Endodermal cell (in vitro differentiated cells): ENCODE data around the gene ERP27. TPM values are rescaled to one million over a fixed set of nuclear protein-coding genes. Genes with fewer than 3 reads are reported as not detected.

Experiments used
- DNase-seq: peaks from one replicate; pipeline ENCODE4 v3.0.0-alpha.2; 2017
- H3K27ac ChIP-seq: 2 replicates; pipeline ENCODE4 v1.5.1; 2013; ENCODE audit warnings: mild to moderate bottlenecking, low read depth, low read length, moderate library complexity
- H3K27me3 ChIP-seq: 2 replicates; pipeline ENCODE4 v1.6.1; 2013; ENCODE audit warnings: mild to moderate bottlenecking, low read length, moderate library complexity; ENCODE audit not compliant: insufficient read depth, control insufficient read depth, poor library complexity, severe bottlenecking
- H3K36me3 ChIP-seq: 2 replicates; pipeline ENCODE4 v1.7.0; 2013; ENCODE audit warnings: mild to moderate bottlenecking, low read length, moderate library complexity; ENCODE audit not compliant: control insufficient read depth, insufficient read depth
- H3K4me1 ChIP-seq: one replicate; pipeline ENCODE4 v1.7.0; 2013; ENCODE audit warnings: low read length; ENCODE audit not compliant: control insufficient read depth, insufficient read depth
- H3K4me3 ChIP-seq: 2 replicates; pipeline ENCODE4 v1.5.1; 2013; ENCODE audit warnings: mild to moderate bottlenecking, low read length, moderate library complexity
- H3K9ac ChIP-seq: 2 replicates; pipeline ENCODE4 v1.6.1; 2013; ENCODE audit warnings: mild to moderate bottlenecking, low read length, moderate library complexity; ENCODE audit not compliant: poor library complexity, severe bottlenecking; ENCODE audit errors: extremely low read depth
- H3K9me3 ChIP-seq: 2 replicates; pipeline ENCODE4 v1.6.1; 2013; ENCODE audit warnings: mild to moderate bottlenecking, low read length, moderate library complexity; ENCODE audit not compliant: control insufficient read depth
- H3K27ac Mint-ChIP-seq: 2 replicates; pipeline ENCODE4 v1.8.0; 2020; ENCODE audit warnings: mixed read lengths
- H3K27me3 Mint-ChIP-seq: 2 replicates; pipeline ENCODE4 v1.8.0; 2021; ENCODE audit warnings: mild to moderate bottlenecking, mixed read lengths; ENCODE audit not compliant: insufficient read depth
- H3K36me3 Mint-ChIP-seq: 2 replicates; pipeline ENCODE4 v1.8.0; 2020; ENCODE audit warnings: low read depth, mixed read lengths
- H3K4me1 Mint-ChIP-seq: 2 replicates; pipeline ENCODE4 v1.8.0; 2020; ENCODE audit warnings: mixed read lengths
- H3K4me3 Mint-ChIP-seq: 2 replicates; pipeline ENCODE4 v1.8.0; 2020; ENCODE audit warnings: mild to moderate bottlenecking, moderate library complexity, mixed read lengths
- H3K9me3 Mint-ChIP-seq: 2 replicates; pipeline ENCODE4 v1.8.0; 2020; ENCODE audit warnings: mild to moderate bottlenecking, mixed read lengths
- CTCF ChIP-seq: fragments of 200-600 bp; sonication (generic); conservative IDR thresholded peaks from 2 replicates; pipeline ENCODE4 v1.5.0; 2021; ENCODE audit warnings: antibody characterized with exemption, mild to moderate bottlenecking
- WGBS, 2 experiments: methylation state at CpG; one replicate each; pipeline versions ENCODE4 v1.1.5 to v1.1.7; 2013; ENCODE audit warnings: missing lambda C conversion rate in 2 of 2, mixed read lengths in 1 of 2; ENCODE audit not compliant: insufficient coverage in 1 of 2, insufficient read length in 1 of 2; 5-methylcytosine and 5-hydroxymethylcytosine counted together
- total RNA-seq, 2 donors: library from RNA; stranded (reverse); fragmentation: NEBNext Ultra II Directional in 1 of 2; extraction: Animal tissue kit (Norgen Biotek cat#: 25700) in 1 of 2; gene quantifications; 2 replicates in 1 of 2; 3 replicates in 1 of 2; pipeline ENCODE4 v1.2.1, GENCODE V29; 2021

ERP27 gene
- total RNA-seq, 2 donors from 2014 or later, result 0.15 to 0.22 TPM

DNA sequence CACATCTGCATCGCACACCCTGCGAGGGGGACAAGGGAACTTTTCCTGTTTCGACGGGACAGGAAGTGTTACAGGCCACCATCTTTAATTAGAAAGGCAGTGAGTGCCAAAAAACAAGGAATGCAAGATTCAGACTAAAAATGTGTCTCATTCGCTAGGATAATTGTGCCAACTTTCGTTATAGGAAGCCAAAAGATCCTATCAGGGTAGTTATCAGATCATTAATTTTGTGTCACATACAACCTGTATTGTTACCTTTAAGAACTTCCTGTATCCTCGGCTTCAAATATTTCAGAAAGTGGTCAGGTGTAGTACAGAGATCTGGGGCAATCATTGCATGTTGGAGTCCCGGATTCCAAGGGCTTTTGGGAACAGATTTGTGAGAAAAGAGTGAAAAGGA lies 33.5 kb downstream of the ERP27 start:
- Mint-ChIP-seq H3K27me3 (no peaks in the 10 kb centered on the region), H3K4me1 (peaks cover 11% of the 10 kb centered on the region), H3K36me3 (no peaks in the 10 kb centered on the region), H3K9me3 (no peaks in the 10 kb centered on the region), H3K27ac (no peak overlapping the region), H3K4me3 (no peak overlapping the region)
- Histone ChIP-seq H3K4me1 (no peaks in the 10 kb centered on the region), H3K36me3 (no peaks in the 10 kb centered on the region), H3K27me3 (no peaks in the 10 kb centered on the region), H3K9me3 (no peaks in the 10 kb centered on the region), H3K27ac (no peak overlapping the region), H3K4me3 (no peak overlapping the region), H3K9ac (no peak overlapping the region)
- DNase-seq, result no peak
- TF ChIP-seq CTCF, result no peak
- 92% methylated on average over 8 of the region's 8 CpGs for WGBS, 2 experiments

DNA sequence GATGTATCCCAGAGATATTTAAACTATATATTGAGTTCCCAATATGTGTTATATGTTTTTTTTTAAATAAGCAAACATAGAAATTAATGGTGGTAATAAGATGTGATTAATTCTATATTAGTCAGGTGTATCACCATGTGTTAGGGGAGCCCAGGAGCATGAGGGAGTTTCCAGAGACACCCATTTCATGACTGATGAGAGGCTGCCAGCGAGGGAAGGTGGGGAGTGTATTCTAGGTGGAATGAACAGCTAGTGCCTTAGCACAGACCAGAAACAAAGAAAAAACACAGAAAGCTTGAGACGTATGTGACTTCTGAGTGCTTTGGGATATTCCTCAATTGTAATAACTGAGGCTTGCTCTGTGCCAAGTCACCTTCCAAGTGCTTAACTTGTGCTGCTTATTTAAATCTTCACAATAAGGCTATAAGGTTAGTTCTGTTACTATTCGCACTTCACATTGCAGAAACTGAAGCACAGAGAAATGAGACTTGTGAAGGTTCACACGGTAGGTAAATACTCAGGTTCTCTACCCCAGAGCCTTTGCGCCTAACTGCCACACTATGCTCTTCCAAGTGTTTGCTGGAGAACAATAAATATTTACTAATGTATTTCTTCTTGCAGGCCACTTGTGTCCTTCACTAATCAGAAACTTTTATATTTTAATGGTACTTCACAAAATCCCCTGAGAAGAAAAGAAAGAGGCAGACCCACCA lies 34.8 kb downstream of the ERP27 start:
- no peaks in the 10 kb centered on the region for H3K9me3 ChIP-seq
- H3K4me3 ChIP-seq, result no peak overlapping the region
- Mint-ChIP-seq H3K9me3 (no peaks in the 10 kb centered on the region), H3K4me1 (peaks cover 11% of the 10 kb centered on the region), H3K27ac (no peak overlapping the region), H3K4me3 (no peak overlapping the region), H3K36me3 (no peaks in the 10 kb centered on the region), H3K27me3 (no peaks in the 10 kb centered on the region)
- TF ChIP-seq CTCF, result no peak
- WGBS, 2 experiments, result 88 to 94% methylated on average over 3 to 5 of the region's 5 CpGs
- H3K36me3 ChIP-seq, result no peaks in the 10 kb centered on the region
- no peak overlapping the region for H3K27ac ChIP-seq
- no peaks in the 10 kb centered on the region for H3K27me3 ChIP-seq
- DNase-seq, result no peak
- H3K4me1 ChIP-seq, result no peaks in the 10 kb centered on the region
- H3K9ac ChIP-seq, result no peak overlapping the region

- no peaks in the 10 kb centered on the region for H3K9me3 Mint-ChIP-seq
- Histone ChIP-seq H3K4me3 (no peak overlapping the region), H3K36me3 (no peaks in the 10 kb centered on the region), H3K27me3 (no peaks in the 10 kb centered on the region), H3K9ac (no peak overlapping the region), H3K9me3 (no peaks in the 10 kb centered on the region), H3K27ac (no peak overlapping the region), H3K4me1 (no peaks in the 10 kb centered on the region)
- no peak for TF ChIP-seq CTCF
- peaks cover 4% of the 10 kb centered on the region for H3K4me1 Mint-ChIP-seq
- no peaks in the 10 kb centered on the region for H3K36me3 Mint-ChIP-seq
- DNase-seq, result no peak
- no peaks in the 10 kb centered on the region for H3K27me3 Mint-ChIP-seq
- no peak overlapping the region for H3K4me3 Mint-ChIP-seq
- WGBS, 2 experiments, result 88 to 100% methylated on average over 2 of the region's 2 CpGs
- no peak overlapping the region for H3K27ac Mint-ChIP-seq
Observed at GRCh38 chr12:14902465-14902864, 35.9 kb downstream of the ERP27 start.
